Prostate gland (tissue), 2 donors: ENCODE measurements around the gene OPRM1.

Experiments used
- POLR2A ChIP-seq: fragments of 450-650 bp; IDR thresholded peaks from one replicate; pipeline ENCODE4 v1.6.1; 2016; ENCODE audit warnings: antibody characterized with exemption, mild to moderate bottlenecking
- POLR2AphosphoS5 ChIP-seq: sonication (generic); formaldehyde crosslinking; IDR thresholded peaks from one replicate; pipeline ENCODE4 v1.6.1; 2017; ENCODE audit warnings: antibody characterized with exemption
- TF ChIP-seq, protein P1 (sequence below), 4 experiments: fragments of 200-600 bp in 2 of 4; fragments of 450-650 bp in 2 of 4; sonication (generic) in 2 of 4; IDR thresholded peaks; 1 replicate in 3 of 4; 2 replicates in 1 of 4; pipeline ENCODE4 v1.5.1; 2016 to 2019; ENCODE audit warnings: antibody characterized with exemption in 4 of 4, mild to moderate bottlenecking in 2 of 4, moderate library complexity in 2 of 4

DNA sequence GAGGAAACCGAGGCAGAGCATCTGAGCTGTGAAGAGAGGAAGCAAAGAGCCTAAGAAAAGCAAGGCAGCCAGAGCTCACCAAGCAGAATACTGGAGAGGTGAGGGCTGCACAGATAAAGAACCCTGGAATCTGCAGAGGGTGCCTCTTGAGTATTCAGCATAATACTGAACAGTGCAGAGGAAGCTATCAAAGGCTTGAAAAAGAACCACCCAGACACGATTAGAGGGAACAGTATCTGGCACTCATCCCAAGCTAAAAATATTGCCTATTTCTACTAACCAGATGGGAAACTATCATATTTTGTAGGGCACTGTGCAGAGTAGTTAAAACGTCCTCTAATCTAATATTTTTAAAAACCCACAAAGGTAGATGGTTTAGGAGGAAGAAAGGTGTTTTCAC lies 41.8 kb upstream of the OPRM1 start:
- TF ChIP-seq, protein P1, sequence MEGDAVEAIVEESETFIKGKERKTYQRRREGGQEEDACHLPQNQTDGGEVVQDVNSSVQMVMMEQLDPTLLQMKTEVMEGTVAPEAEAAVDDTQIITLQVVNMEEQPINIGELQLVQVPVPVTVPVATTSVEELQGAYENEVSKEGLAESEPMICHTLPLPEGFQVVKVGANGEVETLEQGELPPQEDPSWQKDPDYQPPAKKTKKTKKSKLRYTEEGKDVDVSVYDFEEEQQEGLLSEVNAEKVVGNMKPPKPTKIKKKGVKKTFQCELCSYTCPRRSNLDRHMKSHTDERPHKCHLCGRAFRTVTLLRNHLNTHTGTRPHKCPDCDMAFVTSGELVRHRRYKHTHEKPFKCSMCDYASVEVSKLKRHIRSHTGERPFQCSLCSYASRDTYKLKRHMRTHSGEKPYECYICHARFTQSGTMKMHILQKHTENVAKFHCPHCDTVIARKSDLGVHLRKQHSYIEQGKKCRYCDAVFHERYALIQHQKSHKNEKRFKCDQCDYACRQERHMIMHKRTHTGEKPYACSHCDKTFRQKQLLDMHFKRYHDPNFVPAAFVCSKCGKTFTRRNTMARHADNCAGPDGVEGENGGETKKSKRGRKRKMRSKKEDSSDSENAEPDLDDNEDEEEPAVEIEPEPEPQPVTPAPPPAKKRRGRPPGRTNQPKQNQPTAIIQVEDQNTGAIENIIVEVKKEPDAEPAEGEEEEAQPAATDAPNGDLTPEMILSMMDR (IDR thresholded peaks at IDR 0.05): no peak
- TF ChIP-seq POLR2AphosphoS5: no peak
- no peak for TF ChIP-seq POLR2A
